HG02610 (cell line): Measurements from ENCODE around the gene MACF1.
"Not testable (repeated sequence)": the region's sequence is repeated elsewhere in the genome, so short reads cannot be mapped to it uniquely, and the experiment has no call there.

Experiments
- ATAC-seq: cut with Tn5 transposase; IDR thresholded peaks from one replicate; pipeline ENCODE4 v1.9.1; 2021; ENCODE audit warnings: mild to moderate bottlenecking, moderate library complexity; ENCODE audit not compliant: unreplicated experiment

MACF1 gene

GRCh38 chr1:39446986-39447567, 242.6 kb downstream of the MACF1 start:
- ATAC-seq, result no peak

- not testable (repeated sequence) for ATAC-seq
Measured at GRCh38 chr1:39450041-39450440, 245.5 kb downstream of the MACF1 start.

GRCh38 chr1:39450956-39451606, 246.6 kb downstream of the MACF1 start:
- no peak for ATAC-seq

GRCh38 chr1:39452081-39452480, 247.6 kb downstream of the MACF1 start:
- ATAC-seq, result no peak

- no peak for ATAC-seq
Measured at GRCh38 chr1:39452540-39452939, 248.0 kb downstream of the MACF1 start.

GRCh38 chr1:39453603-39454002, 249.1 kb downstream of the MACF1 start:
- no peak for ATAC-seq

GRCh38 chr1:39458991-39459390, 254.5 kb downstream of the MACF1 start:
- ATAC-seq, result no peak

GRCh38 chr1:39462074-39462473, 257.6 kb downstream of the MACF1 start:
- ATAC-seq, result no peak

GRCh38 chr1:39466413-39467107, 262.1 kb downstream of the MACF1 start:
- no peak for ATAC-seq

GRCh38 chr1:39467108-39467720, 262.7 kb downstream of the MACF1 start:
- not testable (repeated sequence) for ATAC-seq

GRCh38 chr1:39469150-39469549, 264.7 kb downstream of the MACF1 start:
- ATAC-seq, result no peak

GRCh38 chr1:39470040-39470439, 265.5 kb downstream of the MACF1 start:
- ATAC-seq, result no peak

- no peak for ATAC-seq
Measured at GRCh38 chr1:39472826-39473225, 268.3 kb downstream of the MACF1 start.

- ATAC-seq, result no peak
Measured at GRCh38 chr1:39473324-39473723, 268.8 kb downstream of the MACF1 start.

GRCh38 chr1:39474810-39475209, 270.3 kb downstream of the MACF1 start:
- no peak for ATAC-seq

- not testable (repeated sequence) for ATAC-seq
Measured at GRCh38 chr1:39475551-39475950, 271.1 kb downstream of the MACF1 start.

GRCh38 chr1:39478126-39478915, 273.8 kb downstream of the MACF1 start:
- no peak for ATAC-seq

GRCh38 chr1:39481289-39481688, 276.8 kb downstream of the MACF1 start:
- no peak for ATAC-seq

GRCh38 chr1:39483276-39483675, 278.8 kb downstream of the MACF1 start:
- ATAC-seq, result no peak

- no peak for ATAC-seq
Measured at GRCh38 chr1:39484564-39484963, 280.1 kb downstream of the MACF1 start.
